ENCODE data around the gene TMEM222. TPM values are rescaled to one million over a fixed set of nuclear protein-coding genes. Genes with fewer than 3 reads are reported as not detected.

The TMEM222 gene
- total RNA-seq, 2 experiments from 2014 or later, result 38.4 to 40.2 TPM

DNA sequence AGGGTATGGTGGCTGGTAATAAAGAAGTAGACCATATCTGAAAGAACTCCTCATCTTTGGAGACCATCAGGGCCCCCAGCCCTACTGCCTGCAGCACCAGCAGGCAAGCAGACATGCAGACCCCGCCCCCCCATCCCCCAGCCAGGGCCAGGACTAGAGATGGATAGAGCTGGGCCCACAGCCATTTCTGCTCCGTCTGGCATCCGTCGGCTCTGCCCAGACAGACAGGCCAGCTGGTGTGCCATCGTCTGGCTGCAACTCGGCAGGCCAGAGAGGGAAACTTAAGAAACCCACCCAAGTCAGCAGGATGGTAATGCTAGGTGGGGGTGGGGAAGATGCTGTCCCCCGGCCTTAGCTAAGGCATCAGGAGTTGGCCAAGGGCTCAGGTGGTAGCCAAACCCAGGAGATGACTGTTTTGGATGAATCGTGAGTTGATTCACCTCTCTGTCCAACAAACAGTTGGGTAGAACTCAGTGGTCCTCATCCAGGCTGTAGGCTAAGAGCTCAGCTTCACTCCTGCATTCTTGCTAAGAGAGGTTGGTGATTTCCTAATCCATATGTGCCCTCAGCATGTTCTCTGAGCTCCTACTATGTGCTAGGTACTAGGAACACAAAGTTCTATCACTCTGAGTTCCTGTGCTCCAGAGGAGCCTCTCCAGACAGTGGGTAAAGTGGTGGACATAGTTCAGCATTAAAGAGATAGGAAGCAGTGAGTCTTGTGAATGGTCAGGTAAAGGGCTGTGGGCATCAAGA lies 23.2 kb upstream of the TMEM222 start:
- no peak for DNase-seq
- ChIA-PET CTCF (interaction anchor here (0.9 to 7.5 kb wide), 14 partner anchors 11 to 313 kb away, joined by 3 to 112 read pairs (median 6); partner anchors contain the start of genes GPR3 and MAP3K6), POLR2A (no interaction called here)
- Mint-ChIP-seq H3K4me1 (peaks cover 5% of the 10 kb centered on the region), H3K27ac (no peak overlapping the region), H3K27me3 (no peaks in the 10 kb centered on the region), H3K9me3 (no peaks in the 10 kb centered on the region), H3K36me3 (ENCODE audit: low read depth) (peaks cover 3% of the 10 kb centered on the region), H3K4me3 (no peak overlapping the region)

DNA sequence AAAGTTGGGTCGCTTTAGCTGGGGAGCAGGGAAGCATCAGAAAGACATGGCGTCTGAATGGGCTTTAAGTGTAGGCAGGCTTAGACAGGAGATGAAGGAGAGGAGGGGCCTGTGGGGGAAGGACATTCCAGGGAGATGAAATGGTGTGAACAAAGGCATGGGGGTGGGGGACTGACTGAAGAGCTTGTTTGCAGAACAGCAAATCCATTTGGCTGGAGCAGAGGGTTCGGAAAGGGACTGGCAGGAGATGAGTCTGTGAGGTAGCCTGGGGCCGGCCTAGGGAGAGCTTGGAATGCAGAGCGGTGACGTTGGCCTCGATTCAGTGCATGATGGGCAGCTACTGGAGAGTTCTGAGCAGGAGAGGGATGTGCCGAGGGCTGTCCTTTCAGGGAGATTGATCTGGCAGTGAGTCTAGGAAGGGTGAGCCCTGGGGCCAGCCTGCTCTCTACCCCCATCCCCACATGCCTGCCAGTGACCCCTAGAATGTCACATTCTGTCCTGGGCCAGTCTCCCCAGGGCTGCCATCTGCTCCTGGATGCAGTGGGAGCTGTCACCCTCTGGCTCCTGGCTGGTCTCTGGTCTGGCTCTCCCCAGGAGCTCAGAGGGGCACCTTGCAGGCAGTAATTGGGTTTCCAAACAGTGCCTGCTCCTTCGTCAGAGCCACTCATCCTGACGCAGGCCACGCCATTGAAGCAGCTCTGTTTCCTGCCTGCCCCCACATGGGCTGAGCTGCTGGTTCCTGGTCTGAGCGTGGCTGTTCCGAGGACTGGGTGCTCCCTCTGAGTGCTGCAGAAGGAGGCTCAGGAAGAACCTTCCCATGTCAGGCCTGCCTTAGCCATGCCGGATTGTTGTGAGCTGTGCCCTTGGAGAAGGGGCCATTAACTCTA lies 22.3 kb upstream of the TMEM222 start:
- peaks cover 3% of the 10 kb centered on the region for H3K36me3 Mint-ChIP-seq (ENCODE audit: low read depth)
- POLR2A ChIA-PET, result no interaction called here
- no peak overlapping the region for H3K27ac Mint-ChIP-seq
- peaks cover 5% of the 10 kb centered on the region for H3K4me1 Mint-ChIP-seq
- H3K4me3 Mint-ChIP-seq, result no peak overlapping the region
- H3K9me3 Mint-ChIP-seq, result no peaks in the 10 kb centered on the region
- DNase-seq, result no peak
- CTCF ChIA-PET, result interaction anchor here (0.8 to 7.5 kb wide), 24 partner anchors 11 to 312 kb away, joined by 3 to 112 read pairs (median 5); partner anchors contain the start of genes AHDC1, GPR3 and MAP3K6
- H3K27me3 Mint-ChIP-seq, result no peaks in the 10 kb centered on the region

DNA sequence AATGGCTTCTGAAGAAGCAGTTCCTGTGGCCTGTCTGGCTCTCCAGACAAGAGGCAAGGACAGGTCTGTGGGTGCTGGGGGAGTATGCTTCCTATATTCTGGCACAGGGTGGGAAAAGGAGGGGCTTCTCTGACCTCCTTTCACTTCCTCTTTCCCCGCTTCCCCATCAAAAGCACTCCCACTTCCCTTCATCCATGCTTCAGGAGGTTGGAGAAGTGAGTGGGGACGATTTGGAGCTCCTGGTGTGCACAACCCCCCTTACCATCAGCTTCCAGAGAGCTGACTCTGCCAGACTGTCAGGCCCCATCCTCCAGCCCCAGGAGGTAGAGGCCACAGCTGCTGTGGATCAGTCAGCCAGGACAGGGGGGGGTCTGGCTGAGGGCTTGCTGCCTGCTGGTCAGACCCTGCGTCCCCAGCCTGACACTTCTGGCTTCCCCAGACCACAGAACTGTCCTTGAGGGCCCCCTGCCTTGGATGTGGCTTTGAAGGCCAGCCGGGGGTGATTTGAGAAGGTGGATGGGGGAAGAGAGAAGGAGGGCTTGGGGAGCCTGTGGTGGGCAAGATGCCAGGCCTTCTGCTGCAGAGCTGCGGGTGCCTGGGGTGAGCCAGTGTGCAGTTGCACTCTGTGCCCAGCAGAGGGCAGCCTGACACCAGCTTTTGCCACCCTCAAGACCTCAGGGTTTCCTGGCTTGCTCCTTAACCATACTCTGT lies 21.5 kb upstream of the TMEM222 start:
- Mint-ChIP-seq H3K4me3 (no peak overlapping the region), H3K36me3 (ENCODE audit: low read depth) (peaks cover 3% of the 10 kb centered on the region), H3K27ac (no peak overlapping the region), H3K4me1 (peaks cover 5% of the 10 kb centered on the region), H3K27me3 (no peaks in the 10 kb centered on the region), H3K9me3 (no peaks in the 10 kb centered on the region)
- peak; percentile 75 for DNase-seq
- ChIA-PET CTCF (interaction anchor here (0.6 to 7.5 kb wide), 33 partner anchors 8 to 311 kb away, joined by 3 to 112 read pairs (median 5); partner anchors contain the start of genes AHDC1, GPR3 and MAP3K6), POLR2A (no interaction called here)

DNA sequence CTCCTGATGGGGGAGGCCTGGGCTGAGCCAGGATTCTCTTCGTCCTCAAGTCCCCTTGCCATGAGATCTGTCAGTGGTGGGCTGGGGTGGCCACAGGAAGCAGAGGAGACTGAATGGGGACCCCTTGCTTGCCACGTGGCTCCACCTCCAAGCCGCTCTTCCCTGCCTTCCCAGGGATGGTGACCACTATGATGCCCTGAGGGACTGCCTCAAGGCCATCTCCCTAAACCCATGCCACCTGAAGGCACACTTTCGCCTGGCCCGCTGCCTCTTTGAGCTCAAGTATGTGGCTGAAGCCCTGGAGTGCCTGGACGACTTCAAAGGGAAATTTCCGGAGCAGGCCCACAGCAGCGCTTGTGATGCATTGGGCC lies 20.9 kb upstream of the TMEM222 start:
- H3K36me3 Mint-ChIP-seq (ENCODE audit: low read depth), result peaks cover 3% of the 10 kb centered on the region
- no peak overlapping the region for H3K4me3 Mint-ChIP-seq
- DNase-seq, result no peak
- POLR2A ChIA-PET, result no interaction called here
- H3K27me3 Mint-ChIP-seq, result no peaks in the 10 kb centered on the region
- H3K4me1 Mint-ChIP-seq, result peaks cover 5% of the 10 kb centered on the region
- H3K27ac Mint-ChIP-seq, result no peak overlapping the region
- no peaks in the 10 kb centered on the region for H3K9me3 Mint-ChIP-seq
- CTCF ChIA-PET, result interaction anchor here (0.6 to 7.5 kb wide), 28 partner anchors 8 to 320 kb away, joined by 3 to 112 read pairs (median 6); partner anchors contain the start of genes GPR3 and MAP3K6

DNA sequence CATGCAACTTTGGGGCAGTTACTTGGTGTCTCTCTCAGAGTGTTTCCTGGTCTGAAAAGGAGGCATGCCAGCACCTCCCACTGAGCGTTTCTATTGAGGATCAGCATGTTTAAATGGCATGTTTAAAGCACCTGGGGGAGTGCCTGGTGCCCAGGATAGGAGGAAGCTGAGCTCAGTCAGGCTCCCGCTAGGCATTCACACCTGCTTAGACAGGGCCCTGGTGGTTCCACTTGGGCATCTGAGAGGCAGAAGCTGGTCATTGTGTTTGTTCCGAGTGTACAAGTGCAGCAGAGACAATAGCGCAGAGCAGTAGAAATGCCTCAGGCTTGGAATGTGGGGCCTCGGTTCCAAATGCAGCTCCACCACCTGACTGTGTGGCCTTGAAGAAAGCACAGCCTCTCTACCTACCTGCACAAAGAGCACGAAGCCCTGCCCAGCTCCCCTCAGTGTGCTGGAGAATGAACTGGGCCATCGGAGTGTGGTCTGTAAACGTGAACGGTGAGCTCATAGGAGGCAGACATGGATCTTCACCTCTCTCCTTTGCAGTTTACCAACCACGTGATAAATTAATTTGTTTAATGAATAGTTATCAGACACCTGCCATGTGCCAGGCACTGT lies 20.3 kb upstream of the TMEM222 start:
- no peaks in the 10 kb centered on the region for H3K27me3 Mint-ChIP-seq

DNA sequence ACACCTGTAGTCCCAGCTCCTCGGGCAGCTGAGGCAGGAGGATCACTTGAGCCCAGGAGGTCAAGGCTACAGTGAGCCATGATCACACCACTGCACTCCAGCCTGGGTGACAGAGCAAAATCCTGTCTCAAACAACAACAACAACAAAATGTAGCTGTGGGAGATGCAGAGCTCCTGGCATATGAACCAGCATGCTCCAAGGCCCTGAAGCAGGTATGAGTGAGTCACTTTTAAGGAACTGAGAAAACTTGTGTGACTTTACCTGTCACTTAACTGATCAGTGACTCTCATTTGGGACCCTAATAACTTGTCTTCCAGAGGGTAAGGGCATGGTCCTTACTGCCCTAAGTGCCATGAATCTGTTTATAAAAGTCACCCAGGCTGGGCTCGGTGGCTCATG lies 19.4 kb upstream of the TMEM222 start:
- peaks cover 1% of the 10 kb centered on the region for H3K4me1 Mint-ChIP-seq
- H3K9me3 Mint-ChIP-seq, result no peaks in the 10 kb centered on the region
- CTCF ChIA-PET, result interaction anchor here (0.7 to 7.5 kb wide), 13 partner anchors 9 to 670 kb away, joined by 3 to 112 read pairs (median 5); partner anchors contain the start of genes GPR3 and MAP3K6
- H3K27me3 Mint-ChIP-seq, result no peaks in the 10 kb centered on the region
- H3K27ac Mint-ChIP-seq, result no peak overlapping the region
- no peak overlapping the region for H3K4me3 Mint-ChIP-seq
- H3K36me3 Mint-ChIP-seq (ENCODE audit: low read depth), result peaks cover 3% of the 10 kb centered on the region
- POLR2A ChIA-PET, result no interaction called here
- DNase-seq, result no peak

More for the DNA sequence above, 20.3 kb upstream of the TMEM222 start:
- peaks cover 3% of the 10 kb centered on the region for H3K36me3 Mint-ChIP-seq (ENCODE audit: low read depth)
- peaks cover 1% of the 10 kb centered on the region for H3K4me1 Mint-ChIP-seq
- H3K27ac Mint-ChIP-seq, result no peak overlapping the region
- no peaks in the 10 kb centered on the region for H3K9me3 Mint-ChIP-seq
- no peak overlapping the region for H3K4me3 Mint-ChIP-seq
- POLR2A ChIA-PET, result interaction anchor here (0.6 kb wide), 1 partner anchor 64 kb away, joined by 3 read pairs; no protein-coding TSS in a partner anchor
- CTCF ChIA-PET, result interaction anchor here (0.6 to 7.5 kb wide), 20 partner anchors 8 to 671 kb away, joined by 3 to 112 read pairs (median 4); partner anchors contain the start of genes GPR3 and MAP3K6
- DNase-seq, result no peak

DNA sequence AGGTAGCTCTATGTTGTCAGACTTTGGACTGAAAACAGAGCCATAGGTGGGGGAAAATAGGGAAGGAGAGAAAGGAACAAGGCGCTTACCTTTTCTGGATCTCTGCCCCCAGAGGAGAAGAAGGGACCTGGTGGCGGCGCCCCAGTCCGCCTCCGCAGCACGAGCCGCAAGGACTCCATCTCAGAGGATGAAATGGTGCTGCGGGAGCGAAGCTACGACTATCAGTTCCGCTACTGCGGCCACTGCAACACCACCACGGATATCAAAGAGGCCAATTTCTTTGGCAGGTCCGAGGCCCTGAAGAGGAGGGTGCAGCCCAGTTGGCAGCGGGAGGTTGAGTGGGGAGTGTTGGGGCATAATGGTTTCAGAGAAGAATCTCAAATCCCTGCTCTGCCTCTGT lies 18.5 kb upstream of the TMEM222 start:
- CTCF ChIA-PET, result interaction anchor here (1.2 to 5.3 kb wide), 6 partner anchors 54 to 306 kb away, joined by 3 to 33 read pairs (median 7); partner anchors contain the start of gene MAP3K6
- H3K27ac Mint-ChIP-seq, result no peak overlapping the region

DNA sequence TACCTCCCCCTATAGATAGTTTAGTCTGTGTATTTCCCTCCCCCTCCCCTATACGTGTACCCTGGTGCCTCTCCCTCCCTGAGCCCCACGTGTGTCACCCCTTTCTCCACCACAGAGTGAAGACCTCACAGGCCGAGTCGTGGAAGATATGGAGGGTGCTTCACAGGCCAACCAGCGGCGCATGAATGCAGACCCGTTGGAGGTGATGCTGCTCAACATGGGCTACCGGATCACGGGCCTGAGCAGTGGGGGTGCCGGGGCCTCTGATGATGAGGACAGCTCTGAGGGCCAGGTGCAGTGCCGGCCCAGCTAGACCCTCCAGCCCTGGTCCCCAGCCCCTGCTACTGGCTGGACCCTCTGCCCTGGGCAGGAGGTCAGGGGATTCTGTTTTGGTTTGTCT lies 15.9 kb upstream of the TMEM222 start:
- H3K4me3 Mint-ChIP-seq, result no peak overlapping the region
- no peaks in the 10 kb centered on the region for H3K9me3 Mint-ChIP-seq
- no peaks in the 10 kb centered on the region for H3K4me1 Mint-ChIP-seq
- no peak for DNase-seq
- ChIA-PET CTCF (interaction anchor here (0.5 to 2.6 kb wide), 5 partner anchors 10 to 474 kb away, joined by 3 to 12 read pairs (median 5); partner anchors contain the start of gene MAP3K6), POLR2A (no interaction called here)
- no peaks in the 10 kb centered on the region for H3K27me3 Mint-ChIP-seq
- H3K27ac Mint-ChIP-seq, result no peak overlapping the region
- H3K36me3 Mint-ChIP-seq (ENCODE audit: low read depth), result peaks cover 3% of the 10 kb centered on the region

More for the DNA sequence above, 18.5 kb upstream of the TMEM222 start:
- Mint-ChIP-seq H3K36me3 (ENCODE audit: low read depth) (peaks cover 3% of the 10 kb centered on the region), H3K4me3 (no peak overlapping the region), H3K9me3 (no peaks in the 10 kb centered on the region), H3K27me3 (no peaks in the 10 kb centered on the region), H3K4me1 (peaks cover 1% of the 10 kb centered on the region)
- no peak for DNase-seq
- POLR2A ChIA-PET, result no interaction called here

DNA sequence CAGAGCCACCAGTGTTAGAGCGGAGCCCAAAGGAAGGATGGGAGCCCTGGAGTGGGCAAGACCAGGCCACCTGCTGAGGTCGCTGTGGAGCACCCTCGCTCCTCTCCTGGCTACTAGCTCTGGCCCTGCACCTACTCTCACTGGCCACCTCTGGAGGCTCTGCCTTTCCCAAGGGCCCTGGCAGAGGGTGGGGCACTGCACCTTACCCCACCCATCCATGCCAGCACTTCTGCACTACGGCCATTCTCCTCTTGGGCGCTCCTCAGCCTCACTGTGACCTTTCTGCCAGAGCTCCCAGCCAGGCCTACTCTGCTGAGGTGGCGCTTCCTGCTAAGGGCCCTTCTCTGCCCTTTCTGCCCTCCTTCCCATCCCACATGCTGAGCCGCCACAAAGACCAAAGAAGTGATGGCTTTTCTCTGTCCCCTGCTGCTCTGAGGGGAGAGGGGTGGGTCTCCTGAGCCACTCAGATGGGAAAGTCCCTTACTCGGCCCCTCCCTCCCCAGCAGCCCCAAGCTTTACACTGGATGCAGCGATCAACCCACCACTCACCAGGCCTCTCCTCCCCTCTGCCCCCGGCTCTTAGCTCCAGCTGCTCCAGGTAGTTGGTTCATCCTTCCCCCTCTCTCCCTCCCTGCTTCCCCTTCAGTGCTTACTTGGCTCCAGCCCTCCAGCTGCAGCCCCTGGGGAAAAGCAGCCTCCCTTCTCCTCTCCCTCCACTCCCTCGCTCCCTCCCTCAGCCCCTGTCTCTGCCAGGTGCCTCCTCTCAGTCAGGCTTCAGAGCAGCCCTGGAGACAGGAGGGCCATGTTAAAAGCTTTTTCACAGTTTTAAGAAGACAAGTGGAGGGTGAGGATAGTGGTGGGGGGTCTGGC lies 14.8 kb upstream of the TMEM222 start:
- no peak for DNase-seq
- Mint-ChIP-seq H3K4me3 (no peak overlapping the region), H3K27me3 (no peaks in the 10 kb centered on the region), H3K9me3 (no peaks in the 10 kb centered on the region), H3K4me1 (no peaks in the 10 kb centered on the region), H3K36me3 (ENCODE audit: low read depth) (peaks cover 2% of the 10 kb centered on the region), H3K27ac (no peak overlapping the region)
- ChIA-PET POLR2A (no interaction called here), CTCF (interaction anchor here (0.6 to 2.6 kb wide), 9 partner anchors 11 to 784 kb away, joined by 3 to 12 read pairs (median 3); partner anchors contain the start of genes CD164L2 and MAP3K6)

DNA sequence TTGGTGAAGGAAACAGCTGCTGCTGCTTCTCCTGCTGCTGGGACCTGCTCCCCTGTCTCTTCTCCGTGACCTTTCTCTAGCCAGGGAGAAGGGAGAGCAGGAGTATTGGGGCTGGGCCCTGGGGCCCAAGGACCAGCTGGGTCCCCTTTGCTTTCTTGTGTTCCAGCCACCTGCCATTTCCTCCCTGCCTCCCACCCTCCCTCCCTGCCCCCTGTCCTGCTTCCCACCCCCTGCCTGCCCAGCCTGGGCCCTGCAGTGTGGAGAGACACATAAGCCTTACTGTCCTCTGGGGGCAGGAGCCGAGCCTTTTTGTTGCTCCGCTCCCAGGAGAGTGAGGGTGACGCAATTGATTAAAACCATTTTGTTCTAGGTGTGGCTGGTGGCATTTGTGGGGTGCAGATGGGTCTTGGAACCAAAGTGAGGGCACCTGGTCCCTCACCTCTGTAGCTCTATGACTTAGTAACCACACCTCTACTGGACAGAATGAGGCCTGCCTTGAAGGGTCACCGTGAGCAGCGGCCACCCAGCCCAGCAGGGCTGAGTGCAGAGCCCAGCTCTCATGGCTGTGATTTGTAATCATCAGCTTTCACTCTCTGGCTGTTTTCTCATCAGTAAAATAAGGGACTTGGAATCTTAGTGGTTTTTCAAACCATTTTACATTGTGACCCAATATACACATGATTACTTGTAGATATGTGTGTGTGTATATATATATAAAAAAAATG lies 13.9 kb upstream of the TMEM222 start:
- ChIA-PET POLR2A (interaction anchor here (0.7 kb wide), 1 partner anchor 294 kb away, joined by 7 read pairs; no protein-coding TSS in a partner anchor), CTCF (interaction anchor here (0.6 to 2.6 kb wide), 9 partner anchors 10 to 88 kb away, joined by 3 to 12 read pairs (median 4); partner anchors contain the start of gene MAP3K6)
- H3K4me1 Mint-ChIP-seq, result no peaks in the 10 kb centered on the region
- no peaks in the 10 kb centered on the region for H3K36me3 Mint-ChIP-seq (ENCODE audit: low read depth)
- H3K27me3 Mint-ChIP-seq, result no peaks in the 10 kb centered on the region
- no peak overlapping the region for H3K27ac Mint-ChIP-seq
- no peaks in the 10 kb centered on the region for H3K9me3 Mint-ChIP-seq
- H3K4me3 Mint-ChIP-seq, result no peak overlapping the region
- no peak for DNase-seq
